GM23248 (cell line): ENCODE measurements around the gene WDR70.

ENCODE experiments used
- EZH2 ChIP-seq: fragments of 200-600 bp; sonication (generic); IDR thresholded peaks from 2 replicates; pipeline ENCODE4 v1.6.1; 2018; ENCODE audit warnings: antibody characterized with exemption, mild to moderate bottlenecking; ENCODE audit not compliant: insufficient read depth, poor library complexity, severe bottlenecking
- EZH2phosphoT487 ChIP-seq: fragments of 200-600 bp; sonication (generic); IDR thresholded peaks from 2 replicates; pipeline ENCODE4 v1.6.1; 2018; ENCODE audit warnings: antibody characterized with exemption, moderate library complexity, mild to moderate bottlenecking, low read depth; ENCODE audit not compliant: insufficient read depth

GRCh38 chr5:37715992-37716391 is 336.9 kb downstream of the WDR70 start:
- TF ChIP-seq EZH2phosphoT487 = no peak
- no peak for TF ChIP-seq EZH2
